IMR-90 (cell line): Measurements from ENCODE around the gene PTBP2.

Source experiments
- CEBPB ChIP-seq: IDR thresholded peaks from 2 replicates; pipeline ENCODE4 v1.6.1; 2012; ENCODE audit warnings: low read depth, low read length, improper control_type of control experiment
- CHD1 ChIP-seq: IDR thresholded peaks from 2 replicates; pipeline ENCODE4 v1.6.1; 2012; ENCODE audit warnings: low read depth, low read length, improper control_type of control experiment
- CTCF ChIP-seq: conservative IDR thresholded peaks from 2 replicates; pipeline ENCODE4 v1.5.1; 2012; ENCODE audit warnings: mild to moderate bottlenecking, low read depth, low read length, improper control_type of control experiment
- FOS ChIP-seq: fragments of 150-350 bp; IDR thresholded peaks from 2 replicates; pipeline ENCODE4 v1.6.1; 2016; ENCODE audit warnings: low read depth, low read length
- MAFK ChIP-seq: IDR thresholded peaks from 2 replicates; pipeline ENCODE4 v1.6.1; 2012; ENCODE audit warnings: low read depth, low read length, improper control_type of control experiment
- MAZ ChIP-seq: IDR thresholded peaks from 2 replicates; pipeline ENCODE4 v1.6.1; 2012; ENCODE audit warnings: low read depth, mild to moderate bottlenecking, low read length, improper control_type of control experiment, moderate library complexity, borderline replicate concordance
- MXI1 ChIP-seq: IDR thresholded peaks from 2 replicates; pipeline ENCODE4 v1.6.1; 2012; ENCODE audit warnings: low read depth, mild to moderate bottlenecking, low read length, moderate library complexity, borderline replicate concordance
- NFE2L2 ChIP-seq: fragments of 150-350 bp; IDR thresholded peaks from 2 replicates; pipeline ENCODE4 v1.6.1; 2016; ENCODE audit warnings: low read depth, mild to moderate bottlenecking, low read length
- POLR2A ChIP-seq: IDR thresholded peaks from 2 replicates; pipeline ENCODE4 v1.6.1; 2012; ENCODE audit warnings: mild to moderate bottlenecking, low read depth, low read length
- RCOR1 ChIP-seq: IDR thresholded peaks from 2 replicates; pipeline ENCODE4 v1.6.1; 2012; ENCODE audit warnings: mild to moderate bottlenecking, low read length, improper control_type of control experiment; ENCODE audit not compliant: insufficient replicate concordance
- RFX5 ChIP-seq: IDR thresholded peaks from 2 replicates; pipeline ENCODE4 v1.8.0; 2012; ENCODE audit warnings: low read depth, mild to moderate bottlenecking, low read length, moderate library complexity
- TF ChIP-seq, protein P1 (sequence below): fragments of 150-350 bp; IDR thresholded peaks from 2 replicates; pipeline ENCODE4 v1.6.1; 2017; ENCODE audit warnings: mild to moderate bottlenecking, antibody characterized with exemption, low read length, low read depth
- TF ChIP-seq, protein P2 (sequence below): fragments of 150-350 bp; IDR thresholded peaks from 2 replicates; pipeline ENCODE4 v1.6.1; 2016; ENCODE audit warnings: low read depth, mild to moderate bottlenecking, low read length, moderate library complexity, borderline replicate concordance

GRCh38 chr1:96721053-96721415 lies 550 bp upstream of the PTBP2 start:
- TF ChIP-seq MAFK, result no peak
- TF ChIP-seq CTCF, result no peak
- TF ChIP-seq MXI1, result no peak
- TF ChIP-seq POLR2A, result no peak
- TF ChIP-seq CEBPB, result no peak
- no peak for TF ChIP-seq RCOR1
- TF ChIP-seq NFE2L2, result no peak
- no peak for TF ChIP-seq RFX5
- TF ChIP-seq, protein P1, sequence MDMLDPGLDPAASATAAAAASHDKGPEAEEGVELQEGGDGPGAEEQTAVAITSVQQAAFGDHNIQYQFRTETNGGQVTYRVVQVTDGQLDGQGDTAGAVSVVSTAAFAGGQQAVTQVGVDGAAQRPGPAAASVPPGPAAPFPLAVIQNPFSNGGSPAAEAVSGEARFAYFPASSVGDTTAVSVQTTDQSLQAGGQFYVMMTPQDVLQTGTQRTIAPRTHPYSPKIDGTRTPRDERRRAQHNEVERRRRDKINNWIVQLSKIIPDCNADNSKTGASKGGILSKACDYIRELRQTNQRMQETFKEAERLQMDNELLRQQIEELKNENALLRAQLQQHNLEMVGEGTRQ, result no peak
- TF ChIP-seq FOS, result no peak
- TF ChIP-seq, protein P2, sequence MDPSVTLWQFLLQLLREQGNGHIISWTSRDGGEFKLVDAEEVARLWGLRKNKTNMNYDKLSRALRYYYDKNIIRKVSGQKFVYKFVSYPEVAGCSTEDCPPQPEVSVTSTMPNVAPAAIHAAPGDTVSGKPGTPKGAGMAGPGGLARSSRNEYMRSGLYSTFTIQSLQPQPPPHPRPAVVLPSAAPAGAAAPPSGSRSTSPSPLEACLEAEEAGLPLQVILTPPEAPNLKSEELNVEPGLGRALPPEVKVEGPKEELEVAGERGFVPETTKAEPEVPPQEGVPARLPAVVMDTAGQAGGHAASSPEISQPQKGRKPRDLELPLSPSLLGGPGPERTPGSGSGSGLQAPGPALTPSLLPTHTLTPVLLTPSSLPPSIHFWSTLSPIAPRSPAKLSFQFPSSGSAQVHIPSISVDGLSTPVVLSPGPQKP, result no peak
- no peak for TF ChIP-seq MAZ
- TF ChIP-seq CHD1, result no peak
